T-cell (primary cell): ENCODE measurements around the gene APOO. TPM values are rescaled to one million over a fixed set of nuclear protein-coding genes. Genes with fewer than 3 reads are reported as not detected.

Experiments
- ATAC-seq, 4 experiments: fragments of 200-7000 bp in 3 of 4; fragments of 150-1000 bp in 1 of 4; cut with Tn5 transposase; replicated peaks in 1 of 4; 1 replicate in 3 of 4; 2 replicates in 1 of 4; pipeline ENCODE4 v1.10.0; 2021; ENCODE audit warnings: moderate library complexity in 3 of 4, mild to moderate bottlenecking in 2 of 4, moderate number of reproducible peaks in 1 of 4
- CTCF ChIA-PET, 2 donors: fragments of 300-600 bp; sonication (Branson Sonifier 250); formaldehyde crosslinking; loops; one replicate each; lab custom pipeline; 2022; ENCODE audit warnings: antibody characterized with exemption in 2 of 2; lab: Charles Lee
- POLR2A ChIA-PET, 2 donors: fragments of 300-600 bp; sonication (Branson Sonifier 250); formaldehyde crosslinking; loops; one replicate each; lab custom pipeline; 2022; ENCODE audit warnings: antibody characterized with exemption in 2 of 2; lab: Charles Lee
- DNase-seq, 35 experiments: peaks; one replicate each; pipeline versions ENCODE4 v3.0.0 to v3.0.0-alpha.2; 2013 to 2023
- H3K27ac ChIP-seq: one replicate; pipeline ENCODE4 v1.5.1; 2013; ENCODE audit warnings: low read length
- H3K27me3 ChIP-seq, 2 experiments: replicated peaks in 1 of 2; 1 replicate in 1 of 2; 2 replicates in 1 of 2; pipeline versions ENCODE4 v1.6.1 to v1.7.0; 2013; ENCODE audit warnings: low read length in 1 of 2, mixed read lengths in 1 of 2; ENCODE audit not compliant: control insufficient read depth in 2 of 2, insufficient read depth in 2 of 2; ENCODE audit errors: extremely low read depth in 1 of 2
- H3K36me3 ChIP-seq, 2 donors: 1 replicate in 1 of 2; 2 replicates in 1 of 2; pipeline versions ENCODE4 v1.6.1 to v1.7.0; 2013; ENCODE audit warnings: low read length in 1 of 2; ENCODE audit not compliant: control insufficient read depth in 2 of 2, insufficient read depth in 1 of 2; ENCODE audit errors: extremely low read depth in 1 of 2
- H3K4me1 ChIP-seq, 2 experiments: 1 replicate in 1 of 2; 2 replicates in 1 of 2; pipeline versions ENCODE4 v1.6.1 to v1.7.0; 2013; ENCODE audit warnings: low read length in 2 of 2, mixed read lengths in 1 of 2; ENCODE audit not compliant: insufficient read depth in 2 of 2, control insufficient read depth in 1 of 2; ENCODE audit errors: extremely low read depth in 1 of 2
- H3K4me3 ChIP-seq, 2 donors: 1 replicate in 1 of 2; 2 replicates in 1 of 2; pipeline versions ENCODE4 v1.5.1 to v1.7.0; 2013; ENCODE audit warnings: mild to moderate bottlenecking in 2 of 2, low read length in 1 of 2, moderate library complexity in 1 of 2; ENCODE audit not compliant: control insufficient read depth in 1 of 2; ENCODE audit errors: extremely low read depth in 1 of 2
- H3K9me3 ChIP-seq: 2 replicates; pipeline ENCODE4 v1.7.0; 2013
- H3K27ac Mint-ChIP-seq, 2 donors: one replicate each; pipeline ENCODE4 v1.8.0; 2020 to 2021; ENCODE audit warnings: mild to moderate bottlenecking in 2 of 2, mixed read lengths in 2 of 2
- H3K27me3 Mint-ChIP-seq, 2 donors: one replicate each; pipeline ENCODE4 v1.8.0; 2021 to 2022; ENCODE audit warnings: mixed read lengths in 2 of 2
- H3K36me3 Mint-ChIP-seq: one replicate; pipeline ENCODE4 v1.8.0; 2021; ENCODE audit warnings: mixed read lengths
- H3K4me1 Mint-ChIP-seq, 3 donors: one replicate each; pipeline ENCODE4 v1.8.0; 2020 to 2022; ENCODE audit warnings: mixed read lengths in 3 of 3, mild to moderate bottlenecking in 1 of 3
- H3K4me3 Mint-ChIP-seq, 3 donors: one replicate each; pipeline ENCODE4 v1.8.0; 2020 to 2022; ENCODE audit warnings: mild to moderate bottlenecking in 3 of 3, mixed read lengths in 3 of 3, moderate library complexity in 3 of 3
- H3K9me3 Mint-ChIP-seq, 3 donors: one replicate each; pipeline ENCODE4 v1.8.0; 2020 to 2022; ENCODE audit warnings: mixed read lengths in 3 of 3
- WGBS: methylation state at CpG from one replicate; pipeline ENCODE4 v1.1.5; 2013; ENCODE audit warnings: missing lambda C conversion rate; ENCODE audit not compliant: insufficient coverage; 5-methylcytosine and 5-hydroxymethylcytosine counted together
- total RNA-seq, 35 experiments: library from RNA in 6 of 35; stranded (reverse) in 6 of 35; fragments of 120-200 nt in 1 of 35; gene quantifications; one replicate each; pipeline versions ENCODE4 v1.2.1 to v1.2.4 and lab custom pipeline; 2013 to 2026

Gene APOO
- total RNA-seq, 5 donors from 2014 or later (not counting 1 experiment from before 2014, with no cell fraction given) = 5.2 to 16.5 (median 6.4) TPM

DNA sequence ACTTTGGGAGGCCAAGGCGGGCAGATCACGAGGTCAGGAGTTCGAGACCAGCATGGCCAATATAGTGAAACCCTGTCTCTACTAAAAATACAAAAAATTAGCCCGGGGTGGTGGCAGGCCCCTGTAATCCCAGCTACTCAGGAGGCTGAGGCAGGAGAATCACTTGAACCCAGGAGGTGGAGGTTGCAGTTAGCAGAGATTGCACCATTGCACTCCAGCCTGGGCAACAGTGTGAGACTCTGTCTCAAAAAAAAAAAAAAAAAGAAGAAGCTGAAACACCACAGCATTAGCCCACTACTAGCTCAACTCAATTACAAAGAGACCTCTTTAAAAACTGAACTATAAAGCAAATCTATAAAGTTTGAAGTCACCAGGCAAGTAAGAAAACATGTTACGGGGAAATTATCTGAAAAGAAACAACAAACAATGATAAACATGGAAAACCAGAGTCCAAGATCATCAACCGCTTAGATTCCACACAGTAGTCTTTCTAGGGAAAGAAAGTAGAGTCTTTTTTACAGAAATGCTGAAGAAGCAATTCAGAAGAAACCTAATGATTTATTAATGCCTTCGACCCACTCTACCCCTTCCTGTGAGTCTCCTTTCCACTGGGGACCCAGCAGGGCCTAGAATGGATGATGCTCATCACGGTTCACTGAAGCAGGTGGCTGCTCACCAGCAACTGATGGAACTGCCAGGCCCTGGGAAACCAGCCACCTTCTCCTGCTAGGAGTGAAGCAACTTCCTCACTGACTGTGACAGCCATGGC, 118.2 kb downstream of the APOO start:
- Mint-ChIP-seq H3K27ac (no peak overlapping the region), H3K4me3 (no peak overlapping the region), H3K4me1 (peaks cover 14 to 15% (median 14%) of the 10 kb centered on the region in 3 donors), H3K9me3 (no peaks in the 10 kb centered on the region), H3K27me3 (no peaks in the 10 kb centered on the region), H3K36me3 (peaks cover 14% of the 10 kb centered on the region)
- 80% methylated on average over 1 of the region's 8 CpGs for WGBS
- Histone ChIP-seq H3K27ac (no peak overlapping the region), H3K27me3 (no peaks in the 10 kb centered on the region), H3K4me3 (no peak overlapping the region), H3K9me3 (no peaks in the 10 kb centered on the region), H3K4me1 (peaks cover 4 to 5% of the 10 kb centered on the region in 2 experiments), H3K36me3 (peaks cover 0 to 17% of the 10 kb centered on the region in 2 donors)
- no peak for ATAC-seq
- POLR2A ChIA-PET = interaction anchor here in 1 of 2 donors (0.7 kb wide), 1 partner anchor 106 kb away, joined by 3 read pairs; no protein-coding TSS in a partner anchor
- CTCF ChIA-PET = interaction anchor here in 1 of 2 donors (0.6 kb wide), 1 partner anchor 223 kb away, joined by 5 read pairs; no protein-coding TSS in a partner anchor
- DNase-seq = no peak

- H3K4me1 Mint-ChIP-seq = peaks cover 20 to 21% (median 20%) of the 10 kb centered on the region in 3 donors
- no peaks in the 10 kb centered on the region for H3K9me3 Mint-ChIP-seq
- POLR2A ChIA-PET = interaction anchor here in 1 of 2 donors (0.7 kb wide), 1 partner anchor 107 kb away, joined by 3 read pairs; no protein-coding TSS in a partner anchor
- Histone ChIP-seq H3K9me3 (no peaks in the 10 kb centered on the region), H3K27ac (no peak overlapping the region), H3K36me3 (peaks cover 0 to 17% of the 10 kb centered on the region in 2 donors), H3K4me1 (peaks cover 5 to 6% of the 10 kb centered on the region in 2 experiments), H3K4me3 (no peak overlapping the region), H3K27me3 (no peaks in the 10 kb centered on the region)
- H3K4me3 Mint-ChIP-seq = no peak overlapping the region
- H3K27me3 Mint-ChIP-seq = no peaks in the 10 kb centered on the region
- no CpG with 5 or more reads among the region's 4 CpGs for WGBS
- ATAC-seq (no peak), DNase-seq (no peak)
- H3K27ac Mint-ChIP-seq = no peak overlapping the region
- CTCF ChIA-PET = interaction anchor here in 1 of 2 donors (0.6 kb wide), 1 partner anchor 224 kb away, joined by 5 read pairs; no protein-coding TSS in a partner anchor
- H3K36me3 Mint-ChIP-seq = peaks cover 20% of the 10 kb centered on the region
Observed at GRCh38 chrX:23788946-23789345, 118.8 kb downstream of the APOO start.

DNA sequence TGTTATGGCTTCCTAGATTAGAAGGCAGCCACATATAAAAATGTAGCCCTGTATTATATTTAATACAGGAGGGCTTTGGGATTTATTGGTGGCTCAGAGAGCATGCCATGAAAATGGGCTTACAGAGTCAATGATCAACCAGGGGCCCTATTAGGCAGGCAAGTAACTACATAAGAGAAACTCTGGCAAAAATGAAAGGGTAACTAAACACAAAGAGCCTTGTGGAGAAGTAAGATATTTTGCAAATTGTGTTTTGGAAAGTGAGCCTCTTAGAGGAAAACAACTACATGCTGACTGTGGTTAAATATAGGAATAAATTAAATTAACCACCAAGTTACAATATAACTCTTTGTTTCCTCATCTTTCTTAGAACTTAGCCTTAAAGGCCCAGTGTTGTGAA, 119.2 kb downstream of the APOO start:
- Histone ChIP-seq H3K4me3 (no peak overlapping the region), H3K4me1 (peaks cover 5 to 6% of the 10 kb centered on the region in 2 experiments), H3K9me3 (no peaks in the 10 kb centered on the region), H3K36me3 (peaks cover 0 to 17% of the 10 kb centered on the region in 2 donors), H3K27me3 (no peaks in the 10 kb centered on the region), H3K27ac (no peak overlapping the region)
- Mint-ChIP-seq H3K4me1 (peaks cover 20 to 24% (median 23%) of the 10 kb centered on the region in 3 donors), H3K36me3 (peaks cover 24% of the 10 kb centered on the region), H3K4me3 (no peak overlapping the region), H3K27ac (no peak overlapping the region), H3K9me3 (no peaks in the 10 kb centered on the region), H3K27me3 (no peaks in the 10 kb centered on the region)
- ATAC-seq (no peak), DNase-seq (no peak)
- ChIA-PET CTCF (no interaction called here), POLR2A (no interaction called here)

- peaks cover 5 to 8% of the 10 kb centered on the region in 2 experiments for H3K4me1 ChIP-seq
- Mint-ChIP-seq H3K4me3 (no peak overlapping the region), H3K27ac (no peak overlapping the region), H3K27me3 (no peaks in the 10 kb centered on the region), H3K9me3 (no peaks in the 10 kb centered on the region), H3K4me1 (peaks cover 21 to 25% (median 24%) of the 10 kb centered on the region in 3 donors), H3K36me3 (peaks cover 25% of the 10 kb centered on the region)
- H3K36me3 ChIP-seq = peaks cover 0 to 17% of the 10 kb centered on the region in 2 donors
- CTCF ChIA-PET = no interaction called here
- no peaks in the 10 kb centered on the region for H3K9me3 ChIP-seq
- H3K27me3 ChIP-seq = no peaks in the 10 kb centered on the region
- no peak overlapping the region for H3K27ac ChIP-seq
- no CpG with 5 or more reads among the region's 2 CpGs for WGBS
- ATAC-seq (no peak), DNase-seq (no peak)
- POLR2A ChIA-PET = interaction anchor here in 1 of 2 donors (0.7 kb wide), 1 partner anchor 702 kb away, joined by 3 read pairs; no protein-coding TSS in a partner anchor
- no peak overlapping the region for H3K4me3 ChIP-seq
Observed at GRCh38 chrX:23787745-23788118, 120.0 kb downstream of the APOO start.

DNA sequence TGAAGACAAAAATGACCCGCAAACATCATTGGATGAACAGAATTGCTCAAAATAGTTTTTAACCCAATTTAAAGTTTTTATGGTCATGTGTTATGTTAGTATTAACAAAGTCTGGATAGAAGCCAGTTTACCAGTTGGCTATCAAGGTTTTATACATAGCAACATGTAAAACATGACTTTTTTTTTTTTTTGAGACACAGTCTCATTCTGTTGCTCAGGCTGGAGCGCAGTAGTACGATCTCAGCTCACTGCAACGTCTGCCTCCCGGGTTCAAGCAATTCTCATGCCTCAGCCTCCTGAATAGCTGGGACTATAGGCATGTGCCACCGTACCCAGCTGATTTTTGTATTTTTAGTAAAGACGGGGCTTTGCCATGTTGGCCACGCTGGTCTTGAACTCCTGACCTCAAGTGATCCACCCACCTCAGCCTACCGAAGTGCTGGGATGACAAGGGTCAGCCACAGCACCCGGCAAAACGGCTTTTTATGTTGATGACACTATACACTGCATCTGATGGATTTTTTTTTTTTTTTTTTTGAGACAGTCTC, 121.4 kb downstream of the APOO start:
- no peak overlapping the region for H3K27ac Mint-ChIP-seq
- POLR2A ChIA-PET = no interaction called here

DNA sequence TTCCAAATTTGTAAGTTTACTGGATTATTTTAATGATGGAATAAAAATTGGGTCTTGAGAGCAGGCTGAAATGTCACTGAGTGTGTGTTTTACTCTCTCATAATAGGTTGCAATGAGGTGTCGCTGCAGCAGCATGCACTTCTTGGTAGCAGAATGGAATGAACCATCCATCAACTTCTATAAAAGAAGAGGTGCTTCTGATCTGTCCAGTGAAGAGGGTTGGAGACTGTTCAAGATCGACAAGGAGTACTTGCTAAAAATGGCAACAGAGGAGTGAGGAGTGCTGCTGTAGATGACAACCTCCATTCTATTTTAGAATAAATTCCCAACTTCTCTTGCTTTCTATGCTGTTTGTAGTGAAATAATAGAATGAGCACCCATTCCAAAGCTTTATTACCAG, 122.2 kb downstream of the APOO start:
- H3K27me3 Mint-ChIP-seq = no peaks in the 10 kb centered on the region
- ATAC-seq (no peak), DNase-seq (no peak)
- no peaks in the 10 kb centered on the region for H3K9me3 Mint-ChIP-seq
- peaks cover 14 to 18% of the 10 kb centered on the region in 2 experiments for H3K4me1 ChIP-seq
- no peaks in the 10 kb centered on the region for H3K9me3 ChIP-seq
- no peaks in the 10 kb centered on the region for H3K27me3 ChIP-seq
- H3K4me1 Mint-ChIP-seq = peaks cover 34 to 41% (median 39%) of the 10 kb centered on the region in 3 donors
- peak overlapping the region; percentile 94 to 95 (median 94) for H3K4me3 Mint-ChIP-seq
- H3K27ac ChIP-seq = no peak overlapping the region
- ChIA-PET CTCF (no interaction called here), POLR2A (no interaction called here)
- H3K27ac Mint-ChIP-seq = no peak overlapping the region
- no peak overlapping the region for H3K4me3 ChIP-seq
- no CpG with 5 or more reads among the region's 2 CpGs for WGBS
- H3K36me3 Mint-ChIP-seq = peaks cover 25% of the 10 kb centered on the region
- H3K36me3 ChIP-seq = peaks cover 0 to 17% of the 10 kb centered on the region in 2 donors

More for the DNA sequence above, 121.4 kb downstream of the APOO start:
- Mint-ChIP-seq H3K27me3 (no peaks in the 10 kb centered on the region), H3K4me1 (peaks cover 34 to 36% (median 34%) of the 10 kb centered on the region in 3 donors), H3K9me3 (no peaks in the 10 kb centered on the region), H3K4me3 (no peak overlapping the region), H3K36me3 (peaks cover 25% of the 10 kb centered on the region)
- DNase-seq (no peak), ATAC-seq (no peak)
- CTCF ChIA-PET = interaction anchor here (0.6 to 0.7 kb wide), 2 partner anchors 62 to 80 kb away, joined by 3 to 7 read pairs; no protein-coding TSS in a partner anchor
- no CpG with 5 or more reads among the region's 11 CpGs for WGBS
- Histone ChIP-seq H3K9me3 (no peaks in the 10 kb centered on the region), H3K36me3 (peaks cover 0 to 17% of the 10 kb centered on the region in 2 donors), H3K4me3 (no peak overlapping the region), H3K27ac (no peak overlapping the region), H3K4me1 (peaks cover 14 to 15% of the 10 kb centered on the region in 2 experiments), H3K27me3 (no peaks in the 10 kb centered on the region)
